ENCODE results near the gene HUWE1.
"Not testable (repeated sequence)": the region's sequence is repeated elsewhere in the genome, so short reads cannot be mapped to it uniquely, and the experiment has no call there.

DNA sequence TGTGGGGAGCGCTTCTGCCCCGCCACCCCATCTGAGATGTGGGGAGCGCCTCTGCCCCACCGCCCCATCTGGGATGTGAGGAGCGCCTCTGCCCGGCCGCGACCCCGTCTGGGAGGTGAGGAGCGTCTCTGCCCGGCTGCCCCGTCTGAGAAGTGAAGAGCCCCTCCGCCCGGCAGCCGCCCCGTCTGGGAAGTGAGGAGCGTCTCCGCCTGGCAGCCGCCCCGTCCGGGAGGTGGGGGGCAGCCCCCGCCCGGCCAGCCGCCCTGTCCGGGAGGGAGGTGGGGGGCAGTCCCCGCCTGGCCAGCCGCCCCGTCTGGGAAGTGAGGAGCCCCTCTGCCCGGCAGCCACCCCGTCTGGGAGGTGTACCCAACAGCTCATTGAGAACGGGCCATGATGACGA is 35.1 kb upstream of the HUWE1 start:
- not testable (repeated sequence) for TF ChIP-seq EZH2 (IDR thresholded peaks at IDR 0.05; ENCODE audit: low read depth)
- TF ChIP-seq, protein P1, sequence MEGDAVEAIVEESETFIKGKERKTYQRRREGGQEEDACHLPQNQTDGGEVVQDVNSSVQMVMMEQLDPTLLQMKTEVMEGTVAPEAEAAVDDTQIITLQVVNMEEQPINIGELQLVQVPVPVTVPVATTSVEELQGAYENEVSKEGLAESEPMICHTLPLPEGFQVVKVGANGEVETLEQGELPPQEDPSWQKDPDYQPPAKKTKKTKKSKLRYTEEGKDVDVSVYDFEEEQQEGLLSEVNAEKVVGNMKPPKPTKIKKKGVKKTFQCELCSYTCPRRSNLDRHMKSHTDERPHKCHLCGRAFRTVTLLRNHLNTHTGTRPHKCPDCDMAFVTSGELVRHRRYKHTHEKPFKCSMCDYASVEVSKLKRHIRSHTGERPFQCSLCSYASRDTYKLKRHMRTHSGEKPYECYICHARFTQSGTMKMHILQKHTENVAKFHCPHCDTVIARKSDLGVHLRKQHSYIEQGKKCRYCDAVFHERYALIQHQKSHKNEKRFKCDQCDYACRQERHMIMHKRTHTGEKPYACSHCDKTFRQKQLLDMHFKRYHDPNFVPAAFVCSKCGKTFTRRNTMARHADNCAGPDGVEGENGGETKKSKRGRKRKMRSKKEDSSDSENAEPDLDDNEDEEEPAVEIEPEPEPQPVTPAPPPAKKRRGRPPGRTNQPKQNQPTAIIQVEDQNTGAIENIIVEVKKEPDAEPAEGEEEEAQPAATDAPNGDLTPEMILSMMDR (conservative IDR thresholded peaks at IDR 0.05), result not testable (repeated sequence)

Measured in PC-9 (cell line).